ENCODE data around the gene CHCHD10. TPM values are rescaled to one million over a fixed set of nuclear protein-coding genes. Genes with fewer than 3 reads are reported as not detected.

Gene CHCHD10
- total and polyA plus RNA-seq, 2 of the 4 experiments (the other 2 are of a cell fraction): 2.2 to 11.2 TPM

DNA sequence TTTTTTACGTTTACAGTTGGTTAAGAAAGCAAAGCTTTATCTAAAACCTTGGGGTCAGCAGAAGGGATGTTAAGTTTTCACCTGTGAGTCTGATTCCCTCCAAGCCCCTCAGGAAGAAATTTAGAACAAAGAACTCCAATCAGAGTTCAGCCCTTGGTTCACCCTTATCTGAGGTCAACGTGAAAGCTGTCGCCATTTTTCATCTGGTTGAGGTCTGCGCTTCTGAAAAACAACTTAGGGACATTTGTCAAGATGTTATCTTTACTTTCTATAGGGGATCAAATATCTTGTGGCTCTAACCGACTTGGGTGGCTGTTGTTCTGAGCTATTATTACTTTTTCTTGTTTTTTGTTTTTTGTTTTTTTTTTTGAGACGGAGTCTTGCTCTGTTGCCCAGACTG, 46.9 kb downstream of the CHCHD10 start:
- intact Hi-C loops (cut with micrococcal nuclease) (no loop called here), in situ Hi-C loops (cut with MboI; ENCODE audit: low sequenced_read_pairs) (no loop called here), dilution Hi-C loops (cut with HindIII; ENCODE audit: low sequenced_read_pairs, unreplicated experiment) (no loop called here)
- H3K9me3 ChIP-seq (ENCODE audit: control insufficient read depth, insufficient read depth, low read length): no peaks in the 10 kb centered on the region
- H2BK120ac ChIP-seq (ENCODE audit: low read depth, low read length): no peak overlapping the region
- H3K27me3 ChIP-seq (ENCODE audit: control insufficient read depth, insufficient read depth, low read length): no peaks in the 10 kb centered on the region
- H4K91ac ChIP-seq (ENCODE audit: insufficient read depth, low read depth, low read length): no peak overlapping the region
- BruUV-seq (replicated peaks): no TSS peak
- no peak for DNase-seq
- no peak overlapping the region for H2AK9ac ChIP-seq (replicated peaks; ENCODE audit: low read depth, low read length, poor library complexity)
- H3K9me1 ChIP-seq (ENCODE audit: insufficient read depth, low read length): peaks cover 5% of the 10 kb centered on the region
- ATAC-seq (ENCODE audit: low read depth): no peak
- TF ChIP-seq RFX5 (IDR thresholded peaks at IDR 0.05; ENCODE audit: low read depth, low read length) (no peak), MXI1 (IDR thresholded peaks at IDR 0.05; ENCODE audit: borderline replicate concordance, low read depth, low read length) (no peak), RCOR1 (IDR thresholded peaks at IDR 0.05; ENCODE audit: insufficient replicate concordance, low read length) (no peak), MAZ (IDR thresholded peaks at IDR 0.05; ENCODE audit: borderline replicate concordance, low read depth, low read length) (no peak), CEBPB (IDR thresholded peaks at IDR 0.05; ENCODE audit: low read depth, low read length) (no peak), NFE2L2 (IDR thresholded peaks at IDR 0.05; ENCODE audit: low read depth, low read length) (no peak), BHLHE40 (IDR thresholded peaks at IDR 0.05; ENCODE audit: low read depth, low read length) (no peak), POLR2A (IDR thresholded peaks at IDR 0.05; ENCODE audit: low read depth, low read length) (no peak), SMC3 (IDR thresholded peaks at IDR 0.05; ENCODE audit: low read depth, low read length) (no peak), CHD1 (IDR thresholded peaks at IDR 0.05; ENCODE audit: low read depth, low read length) (no peak), FOS (IDR thresholded peaks at IDR 0.05; ENCODE audit: low read depth, low read length) (no peak), MAFK (IDR thresholded peaks at IDR 0.05; ENCODE audit: low read depth, low read length) (no peak), RAD21 (IDR thresholded peaks at IDR 0.05; ENCODE audit: low read length) (no peak)
- TF ChIP-seq, protein P1, sequence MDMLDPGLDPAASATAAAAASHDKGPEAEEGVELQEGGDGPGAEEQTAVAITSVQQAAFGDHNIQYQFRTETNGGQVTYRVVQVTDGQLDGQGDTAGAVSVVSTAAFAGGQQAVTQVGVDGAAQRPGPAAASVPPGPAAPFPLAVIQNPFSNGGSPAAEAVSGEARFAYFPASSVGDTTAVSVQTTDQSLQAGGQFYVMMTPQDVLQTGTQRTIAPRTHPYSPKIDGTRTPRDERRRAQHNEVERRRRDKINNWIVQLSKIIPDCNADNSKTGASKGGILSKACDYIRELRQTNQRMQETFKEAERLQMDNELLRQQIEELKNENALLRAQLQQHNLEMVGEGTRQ (IDR thresholded peaks at IDR 0.05; ENCODE audit: low read depth, low read length): no peak
- TF ChIP-seq, protein P2, sequence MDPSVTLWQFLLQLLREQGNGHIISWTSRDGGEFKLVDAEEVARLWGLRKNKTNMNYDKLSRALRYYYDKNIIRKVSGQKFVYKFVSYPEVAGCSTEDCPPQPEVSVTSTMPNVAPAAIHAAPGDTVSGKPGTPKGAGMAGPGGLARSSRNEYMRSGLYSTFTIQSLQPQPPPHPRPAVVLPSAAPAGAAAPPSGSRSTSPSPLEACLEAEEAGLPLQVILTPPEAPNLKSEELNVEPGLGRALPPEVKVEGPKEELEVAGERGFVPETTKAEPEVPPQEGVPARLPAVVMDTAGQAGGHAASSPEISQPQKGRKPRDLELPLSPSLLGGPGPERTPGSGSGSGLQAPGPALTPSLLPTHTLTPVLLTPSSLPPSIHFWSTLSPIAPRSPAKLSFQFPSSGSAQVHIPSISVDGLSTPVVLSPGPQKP (IDR thresholded peaks at IDR 0.05; ENCODE audit: borderline replicate concordance, low read depth, low read length): no peak
- TF ChIP-seq, protein P3, sequence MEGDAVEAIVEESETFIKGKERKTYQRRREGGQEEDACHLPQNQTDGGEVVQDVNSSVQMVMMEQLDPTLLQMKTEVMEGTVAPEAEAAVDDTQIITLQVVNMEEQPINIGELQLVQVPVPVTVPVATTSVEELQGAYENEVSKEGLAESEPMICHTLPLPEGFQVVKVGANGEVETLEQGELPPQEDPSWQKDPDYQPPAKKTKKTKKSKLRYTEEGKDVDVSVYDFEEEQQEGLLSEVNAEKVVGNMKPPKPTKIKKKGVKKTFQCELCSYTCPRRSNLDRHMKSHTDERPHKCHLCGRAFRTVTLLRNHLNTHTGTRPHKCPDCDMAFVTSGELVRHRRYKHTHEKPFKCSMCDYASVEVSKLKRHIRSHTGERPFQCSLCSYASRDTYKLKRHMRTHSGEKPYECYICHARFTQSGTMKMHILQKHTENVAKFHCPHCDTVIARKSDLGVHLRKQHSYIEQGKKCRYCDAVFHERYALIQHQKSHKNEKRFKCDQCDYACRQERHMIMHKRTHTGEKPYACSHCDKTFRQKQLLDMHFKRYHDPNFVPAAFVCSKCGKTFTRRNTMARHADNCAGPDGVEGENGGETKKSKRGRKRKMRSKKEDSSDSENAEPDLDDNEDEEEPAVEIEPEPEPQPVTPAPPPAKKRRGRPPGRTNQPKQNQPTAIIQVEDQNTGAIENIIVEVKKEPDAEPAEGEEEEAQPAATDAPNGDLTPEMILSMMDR (conservative IDR thresholded peaks at IDR 0.05; ENCODE audit: low read depth, low read length): no peak
- H4K5ac ChIP-seq (ENCODE audit: low read depth, low read length): no peak overlapping the region
- H3K4me2 ChIP-seq (ENCODE audit: low read depth, low read length): no peak overlapping the region
- H2AFZ ChIP-seq (replicated peaks; ENCODE audit: low read length, poor library complexity): no peak overlapping the region
- H2BK15ac ChIP-seq (ENCODE audit: low read depth, low read length): no peak overlapping the region
- H4K20me1 ChIP-seq (ENCODE audit: insufficient read depth, low read length): no peaks in the 10 kb centered on the region
- no peak overlapping the region for H2AK5ac ChIP-seq (ENCODE audit: low read depth, low read length)
- no peak overlapping the region for H3K14ac ChIP-seq (replicated peaks; ENCODE audit: low read depth, low read length)
- H3K79me1 ChIP-seq (ENCODE audit: low read depth in 1 of 2, low read length in 2 of 2): peaks cover 8 to 12% of the 10 kb centered on the region in 2 experiments
- H3K9ac ChIP-seq (ENCODE audit: low read depth, low read length): no peak overlapping the region
- no peak overlapping the region for H3K56ac ChIP-seq (ENCODE audit: extremely low read depth, insufficient read depth, low read length)
- no peak overlapping the region for H3K4me3 ChIP-seq (ENCODE audit: insufficient read depth, low read depth, low read length)
- H3K23ac ChIP-seq (ENCODE audit: low read depth, low read length): no peak overlapping the region
- H2BK5ac ChIP-seq (ENCODE audit: low read depth, low read length, poor library complexity, severe bottlenecking): no peak overlapping the region
- H2BK20ac ChIP-seq (ENCODE audit: low read depth, low read length): no peak overlapping the region
- H3K4me1 ChIP-seq (ENCODE audit: control insufficient read depth, insufficient read depth, low read length): 0 out of 2 replicates have a peak, but pooled peaks cover 4% of the 10 kb centered on the region
- no peak overlapping the region for H4K8ac ChIP-seq (ENCODE audit: low read depth in 2 of 2, low read length in 2 of 2)
- H3K27ac ChIP-seq (ENCODE audit: insufficient read depth, low read length): no peak overlapping the region
- H3K36me3 ChIP-seq (ENCODE audit: control insufficient read depth, insufficient read depth, low read length): no peaks in the 10 kb centered on the region
- POLR2A ChIA-PET (ENCODE audit: unreplicated experiment): no interaction called here
- 60% methylated on average over 1 of the region's 6 CpGs; no CpG with 5 or more reads in 1 of the 2 experiments for WGBS, 2 experiments (ENCODE audit: extremely low coverage in 2 of 2, insufficient read length in 1 of 2)
- CTCF ChIA-PET: no interaction called here
- H3K4ac ChIP-seq (ENCODE audit: low read depth, low read length): no peak overlapping the region
- H3K18ac ChIP-seq (ENCODE audit: low read depth, low read length): no peak overlapping the region

Measured in IMR-90 (cell line).